HG03280 (cell line): ENCODE data around the gene MED27.

Experiments
- ATAC-seq: cut with Tn5 transposase; IDR thresholded peaks from one replicate; pipeline ENCODE4 v1.9.1; 2021; ENCODE audit warnings: mild to moderate bottlenecking, moderate library complexity; ENCODE audit not compliant: unreplicated experiment

The MED27 gene

GRCh38 chr9:132079391-132080091 is at the start of gene MED27:
Gene MED27, minus strand, starts transcription at chr9:132079867. Its CDS starts 23 bp downstream, at chr9:132079844.
- ATAC-seq: peak; percentile 90

GRCh38 chr9:132127888-132128534 is 48.3 kb upstream of the MED27 start:
- ATAC-seq: no peak

- no peak for ATAC-seq
Observed at GRCh38 chr9:132126680-132127236, 47.1 kb upstream of the MED27 start.

- ATAC-seq: no peak
Observed at GRCh38 chr9:132125944-132126679, 46.4 kb upstream of the MED27 start.

- ATAC-seq: no peak
Observed at GRCh38 chr9:132125361-132125760, 45.7 kb upstream of the MED27 start.

GRCh38 chr9:132124800-132125199 is 45.1 kb upstream of the MED27 start:
- ATAC-seq: no peak

- ATAC-seq: no peak
Observed at GRCh38 chr9:132121021-132121420, 41.4 kb upstream of the MED27 start.

GRCh38 chr9:132117694-132118093 is 38.0 kb upstream of the MED27 start:
- ATAC-seq: no peak

GRCh38 chr9:132116583-132116982 is 36.9 kb upstream of the MED27 start:
- no peak for ATAC-seq

GRCh38 chr9:132114102-132114707 is 34.5 kb upstream of the MED27 start:
- no peak for ATAC-seq

GRCh38 chr9:132109291-132109690 is 29.6 kb upstream of the MED27 start:
- no peak for ATAC-seq

GRCh38 chr9:132108728-132109127 is 29.1 kb upstream of the MED27 start:
- no peak for ATAC-seq

GRCh38 chr9:132099741-132100407 is 20.2 kb upstream of the MED27 start:
- no peak for ATAC-seq

GRCh38 chr9:132099167-132099566 is 19.5 kb upstream of the MED27 start:
- ATAC-seq: no peak

- no peak for ATAC-seq
Observed at GRCh38 chr9:132094314-132094791, 14.7 kb upstream of the MED27 start.

- no peak for ATAC-seq
Observed at GRCh38 chr9:132090771-132091170, 11.1 kb upstream of the MED27 start.

GRCh38 chr9:132087438-132088030 is 7.9 kb upstream of the MED27 start:
- ATAC-seq: no peak

- no peak for ATAC-seq
Observed at GRCh38 chr9:132082188-132082587, 2.5 kb upstream of the MED27 start.

GRCh38 chr9:132078699-132079356 is 839 bp downstream of the MED27 start:
- peak; percentile 13 for ATAC-seq
